Type B pancreatic cell (in vitro differentiated cells): ENCODE measurements around the gene UGT1A4. TPM values are rescaled to one million over a fixed set of nuclear protein-coding genes. Genes with fewer than 3 reads are reported as not detected.

Experiments used
- DNase-seq: peaks from one replicate; pipeline ENCODE4 v3.0.0; 2021; ENCODE audit warnings: mixed read lengths; ENCODE audit not compliant: unreplicated experiment; ENCODE audit errors: extremely low spot score
- H3K27ac Mint-ChIP-seq: 2 replicates; pipeline ENCODE4 v1.8.0; 2021; ENCODE audit warnings: mild to moderate bottlenecking, mixed read lengths
- H3K27me3 Mint-ChIP-seq: 2 replicates; pipeline ENCODE4 v1.8.0; 2021; ENCODE audit warnings: mixed read lengths
- H3K36me3 Mint-ChIP-seq: 2 replicates; pipeline ENCODE4 v1.8.0; 2021; ENCODE audit warnings: mixed read lengths
- H3K4me1 Mint-ChIP-seq: one replicate; pipeline ENCODE4 v1.8.0; 2021; ENCODE audit warnings: mixed read lengths; ENCODE audit not compliant: unreplicated experiment
- H3K4me3 Mint-ChIP-seq: 2 replicates; pipeline ENCODE4 v1.8.0; 2021; ENCODE audit warnings: mild to moderate bottlenecking, mixed read lengths
- H3K9me3 Mint-ChIP-seq: 2 replicates; pipeline ENCODE4 v1.8.0; 2021; ENCODE audit warnings: mixed read lengths
- CTCF ChIP-seq: fragments of 200-600 bp; sonication (generic); conservative IDR thresholded peaks from 2 replicates; pipeline ENCODE4 v1.5.0; 2021; ENCODE audit warnings: antibody characterized with exemption, mild to moderate bottlenecking
- total RNA-seq: library from RNA; stranded (reverse); gene quantifications from 2 replicates; pipeline ENCODE4 v1.2.1, GENCODE V29; 2021; ENCODE audit warnings: low replicate concordance

The UGT1A4 gene
- total RNA-seq, 1 donor from 2014 or later: not detected

- Mint-ChIP-seq H3K4me1 (no peaks in the 10 kb centered on the region), H3K4me3 (no peak overlapping the region), H3K27me3 (peaks cover 30% of the 10 kb centered on the region), H3K27ac (no peak overlapping the region), H3K36me3 (no peaks in the 10 kb centered on the region), H3K9me3 (no peaks in the 10 kb centered on the region)
- no peak for TF ChIP-seq CTCF
- no peak for DNase-seq
Observed at GRCh38 chr2:233708942-233709341, 9.6 kb upstream of the UGT1A4 start.

- H3K4me3 Mint-ChIP-seq: no peak overlapping the region
- peak; percentile 90 for TF ChIP-seq CTCF
- H3K4me1 Mint-ChIP-seq: no peaks in the 10 kb centered on the region
Observed at GRCh38 chr2:233711312-233712008, 7.1 kb upstream of the UGT1A4 start.

GRCh38 chr2:233712611-233713261 is 5.8 kb upstream of the UGT1A4 start, which contains the start of gene UGT1A5:
Gene UGT1A5 (plus strand): TSS chr2:233712907. CDS start chr2:233712992, 85 bp downstream.
- no peak within 1 kb of the TSS for H3K27ac Mint-ChIP-seq
- peaks cover 38% of the 10 kb centered on the region for H3K27me3 Mint-ChIP-seq
- no peak for DNase-seq
- H3K36me3 Mint-ChIP-seq: no peaks in the 10 kb centered on the region
- H3K4me3 Mint-ChIP-seq: no peak within 1 kb of the TSS
- no peak for TF ChIP-seq CTCF
- H3K4me1 Mint-ChIP-seq: no peaks in the 10 kb centered on the region
- H3K9me3 Mint-ChIP-seq: no peaks in the 10 kb centered on the region

More at GRCh38 chr2:233711312-233712008, 7.1 kb upstream of the UGT1A4 start:
- DNase-seq: peak; percentile 79
- H3K27me3 Mint-ChIP-seq: peaks cover 35% of the 10 kb centered on the region
- no peaks in the 10 kb centered on the region for H3K9me3 Mint-ChIP-seq
- no peaks in the 10 kb centered on the region for H3K36me3 Mint-ChIP-seq
- no peak overlapping the region for H3K27ac Mint-ChIP-seq

GRCh38 chr2:233713262-233713615 is 5.3 kb upstream of the UGT1A4 start:
- H3K27me3 Mint-ChIP-seq: peaks cover 37% of the 10 kb centered on the region
- no peak for DNase-seq
- no peak for TF ChIP-seq CTCF
- H3K9me3 Mint-ChIP-seq: no peaks in the 10 kb centered on the region
- no peaks in the 10 kb centered on the region for H3K36me3 Mint-ChIP-seq
- no peaks in the 10 kb centered on the region for H3K4me1 Mint-ChIP-seq
- H3K4me3 Mint-ChIP-seq: no peak overlapping the region
- no peak overlapping the region for H3K27ac Mint-ChIP-seq

- peaks cover 37% of the 10 kb centered on the region for H3K27me3 Mint-ChIP-seq
- H3K4me3 Mint-ChIP-seq: no peak overlapping the region
- H3K9me3 Mint-ChIP-seq: no peaks in the 10 kb centered on the region
- no peak for TF ChIP-seq CTCF
- no peak for DNase-seq
- no peaks in the 10 kb centered on the region for H3K4me1 Mint-ChIP-seq
- no peak overlapping the region for H3K27ac Mint-ChIP-seq
- no peaks in the 10 kb centered on the region for H3K36me3 Mint-ChIP-seq
Observed at GRCh38 chr2:233714121-233714520, 4.4 kb upstream of the UGT1A4 start.
